ENCODE data around the gene PLA2G4C. TPM values are rescaled to one million over a fixed set of nuclear protein-coding genes. Genes with fewer than 3 reads are reported as not detected.

The PLA2G4C gene
- total RNA-seq, 3 donors from 2014 or later (not counting 1 experiment from before 2014, with no cell fraction given): 0.86 to 5.1 (median 4.6) TPM

- ATAC-seq: no peak
- TF ChIP-seq CTCF (IDR thresholded peaks at IDR 0.05): no peak
- WGBS (ENCODE audit: insufficient coverage): 91% methylated on average over 5 of the region's 6 CpGs
- no peaks in the 10 kb centered on the region for H3K9me3 ChIP-seq (ENCODE audit: control insufficient read depth, insufficient read depth, low read length)
- Mint-ChIP-seq H3K4me3 (no peak overlapping the region), H3K4me1 (no peaks in the 10 kb centered on the region), H3K36me3 (no peaks in the 10 kb centered on the region), H3K27me3 (ENCODE audit: low read depth in 2 of 2) (peaks cover 0 to 10% of the 10 kb centered on the region in 2 donors), H3K9me3 (no peaks in the 10 kb centered on the region), H3K27ac (no peak overlapping the region)
- DNase-seq: no peak
- no peaks in the 10 kb centered on the region for H3K36me3 ChIP-seq (ENCODE audit: control insufficient read depth, insufficient read depth, low read length)
- H3K4me1 ChIP-seq (ENCODE audit: control insufficient read depth, insufficient read depth, low read length): no peaks in the 10 kb centered on the region
- H3K4me3 ChIP-seq (ENCODE audit: low read length): no peak overlapping the region
- H3K27ac ChIP-seq (ENCODE audit: low read length): no peak overlapping the region
- no peaks in the 10 kb centered on the region for H3K27me3 ChIP-seq (ENCODE audit: control insufficient read depth, insufficient read depth, low read length)
- intact Hi-C loops (cut with micrococcal nuclease): no loop called here
These were observed 109.8 kb downstream of the PLA2G4C start for GRCh38 chr19:48000846-48001245.

DNA sequence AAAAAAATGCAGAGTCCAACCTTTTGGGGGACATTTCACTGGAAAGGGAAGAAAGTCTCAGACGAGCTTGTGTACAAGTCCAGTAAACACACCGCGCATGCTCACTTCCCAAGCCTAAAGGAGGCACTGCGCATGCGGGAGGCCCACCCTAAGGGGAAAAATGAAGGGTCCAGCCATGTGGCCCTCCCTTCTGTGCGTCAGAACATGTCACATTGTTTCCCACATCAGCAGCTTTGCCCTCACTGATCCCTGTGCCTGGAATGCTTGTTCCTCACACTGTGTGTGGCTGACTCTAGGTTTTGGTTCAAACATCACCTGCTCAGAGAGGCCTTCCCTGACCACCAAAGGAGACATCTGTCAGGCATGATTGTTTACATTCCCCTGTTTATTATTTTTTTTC lies 111.8 kb downstream of the PLA2G4C start:
- Mint-ChIP-seq H3K27me3 (ENCODE audit: low read depth in 2 of 2) (peaks cover 11 to 14% of the 10 kb centered on the region in 2 donors), H3K4me3 (no peak overlapping the region), H3K9me3 (no peaks in the 10 kb centered on the region), H3K36me3 (no peaks in the 10 kb centered on the region), H3K27ac (no peak overlapping the region), H3K4me1 (no peaks in the 10 kb centered on the region)
- DNase-seq (no peak), ATAC-seq (no peak)
- Histone ChIP-seq H3K9me3 (ENCODE audit: control insufficient read depth, insufficient read depth, low read length) (no peaks in the 10 kb centered on the region), H3K27me3 (ENCODE audit: control insufficient read depth, insufficient read depth, low read length) (peaks cover 2% of the 10 kb centered on the region), H3K4me3 (ENCODE audit: low read length) (no peak overlapping the region), H3K36me3 (ENCODE audit: control insufficient read depth, insufficient read depth, low read length) (no peaks in the 10 kb centered on the region), H3K27ac (ENCODE audit: low read length) (no peak overlapping the region), H3K4me1 (ENCODE audit: control insufficient read depth, insufficient read depth, low read length) (no peaks in the 10 kb centered on the region)
- no peak for TF ChIP-seq CTCF (IDR thresholded peaks at IDR 0.05)
- intact Hi-C loops (cut with micrococcal nuclease): no loop called here
- 85% methylated on average over 6 of the region's 6 CpGs for WGBS (ENCODE audit: insufficient coverage)

Other genes starting within 250 kb of the PLA2G4C start
- not detected for gene SULT2A1, start 224.5 kb downstream of the PLA2G4C start, total RNA-seq
- not detected for gene BSPH1, start 118.6 kb downstream of the PLA2G4C start, total RNA-seq
- not detected for gene ELSPBP1, start 116.2 kb downstream of the PLA2G4C start, total RNA-seq
- under 1 TPM in 2 of 3 donors, not detected in 1; 0.38 to 0.96 TPM for gene CABP5, start 66.7 kb downstream of the PLA2G4C start, total RNA-seq
- 10 to 100 TPM; 45.4 to 65.2 (median 57.2) TPM for gene LIG1, start 59.5 kb upstream of the PLA2G4C start, total RNA-seq
- gene ZSWIM9, start 59.9 kb upstream of the PLA2G4C start, total RNA-seq: 1 to 10 TPM; 4.0 to 7.0 (median 5.4) TPM
- gene CARD8, start 145.1 kb upstream of the PLA2G4C start, total RNA-seq: 100 to 1,000 TPM; 147 to 216 (median 154) TPM
- gene ZNF114, start 159.3 kb upstream of the PLA2G4C start, total RNA-seq: not detected
- gene EMP3, start 214.7 kb upstream of the PLA2G4C start, total RNA-seq: 100 to 1,000 TPM; 284 to 342 (median 334) TPM